Inflammatory macrophage (primary cell): Measurements from ENCODE around the gene NT5DC2.
A peak's percentile ranks its signal among the peaks of the same experiment; 100 is the strongest.

Experiments used
- DNase-seq, 2 donors: peaks; one replicate each; pipeline ENCODE4 v3.0.0-alpha.2; 2020 to 2022
- total RNA-seq, 18 experiments: gene quantifications; one replicate each; lab custom pipeline; 2026; ENCODE audit warnings: mixed read lengths in 6 of 18, inconsistent platforms in 2 of 18; lab: John Stamatoyannopoulos, UW

NT5DC2 gene
- 1.2 to 19.3 (median 7.1) reads per million in 18 experiments for total RNA-seq

DNA sequence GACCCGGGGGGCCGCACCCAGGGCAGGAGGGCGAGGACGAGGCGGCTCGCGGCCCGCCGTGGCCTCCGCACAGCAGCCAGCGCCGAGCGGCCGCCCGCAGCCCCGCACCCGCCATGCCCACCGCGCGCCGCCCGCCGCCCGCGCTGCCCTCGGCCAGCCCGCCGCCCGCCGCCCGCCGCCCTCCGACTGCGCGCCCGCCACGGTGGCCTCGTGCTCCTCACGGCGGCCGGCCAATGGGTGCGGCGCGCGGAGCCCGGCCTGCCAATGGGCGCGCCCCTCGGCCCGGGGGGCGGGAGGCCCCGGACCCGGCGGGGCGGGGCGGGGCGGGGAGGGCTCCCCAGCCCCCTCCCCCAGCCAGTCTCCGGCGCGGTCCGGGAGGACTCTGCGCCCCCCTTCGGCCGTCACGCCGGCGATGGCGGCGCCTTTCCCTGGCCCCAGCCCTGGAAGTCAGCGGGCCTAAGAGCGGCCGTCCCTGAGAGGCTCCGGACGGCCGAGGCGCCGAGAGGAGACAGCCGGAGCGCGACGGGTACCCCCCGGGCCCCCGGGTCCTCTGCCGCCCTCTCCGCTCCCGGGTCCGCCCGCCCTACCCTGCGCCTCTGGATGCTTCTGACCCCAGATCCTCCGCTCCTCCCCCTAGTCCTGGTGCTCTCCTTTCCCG lies at the start of gene NT5DC2:
TSS of gene NT5DC2 (minus strand) at position 235 of the 658 bp plus-strand sequence. CDS start at position 115, 120 bp downstream.
- DNase-seq, result peak; percentile 41 to 58

DNA sequence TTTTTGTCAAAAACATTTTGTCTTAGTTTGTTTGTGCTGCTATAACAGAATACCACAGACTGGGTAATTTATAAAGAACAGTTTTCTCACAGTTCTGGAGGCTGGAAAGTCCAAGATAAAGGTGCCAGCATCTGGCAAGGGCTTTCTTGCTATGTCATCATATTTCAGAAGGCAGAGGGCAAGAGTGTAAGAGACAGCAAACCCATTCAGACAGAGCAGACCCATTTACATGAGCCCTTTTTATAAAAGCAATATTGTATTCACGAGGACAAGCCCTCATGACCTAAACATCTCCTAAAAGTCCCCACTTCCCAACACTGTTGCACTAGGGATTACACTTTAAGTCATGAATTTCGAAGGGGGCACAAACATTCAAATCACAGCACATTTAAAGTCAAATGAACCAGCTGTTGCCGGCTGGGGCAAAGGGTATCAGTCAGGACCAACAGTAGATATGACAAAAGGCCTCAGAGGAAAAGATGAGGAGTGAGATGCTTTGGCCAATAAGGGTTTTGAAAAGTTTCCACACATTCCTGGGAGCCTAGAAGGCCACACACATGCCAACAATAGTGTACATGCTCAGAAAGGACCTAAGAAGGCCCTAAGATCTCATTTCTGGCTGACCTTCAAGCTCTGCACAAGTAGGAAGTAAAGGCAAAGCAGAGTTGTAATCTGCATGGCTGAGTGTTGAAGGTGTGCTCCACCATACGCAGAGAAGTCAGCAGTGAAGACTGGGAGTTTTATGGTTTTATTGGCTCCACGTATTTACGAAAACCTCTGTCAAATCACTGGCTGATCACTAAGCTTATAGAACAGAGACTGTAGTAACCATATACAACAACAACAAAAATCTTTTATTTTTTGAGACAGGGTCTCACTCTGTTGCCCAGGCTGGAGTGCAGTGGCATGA lies 40.7 kb upstream of the NT5DC2 start:
- no peak for DNase-seq

DNA sequence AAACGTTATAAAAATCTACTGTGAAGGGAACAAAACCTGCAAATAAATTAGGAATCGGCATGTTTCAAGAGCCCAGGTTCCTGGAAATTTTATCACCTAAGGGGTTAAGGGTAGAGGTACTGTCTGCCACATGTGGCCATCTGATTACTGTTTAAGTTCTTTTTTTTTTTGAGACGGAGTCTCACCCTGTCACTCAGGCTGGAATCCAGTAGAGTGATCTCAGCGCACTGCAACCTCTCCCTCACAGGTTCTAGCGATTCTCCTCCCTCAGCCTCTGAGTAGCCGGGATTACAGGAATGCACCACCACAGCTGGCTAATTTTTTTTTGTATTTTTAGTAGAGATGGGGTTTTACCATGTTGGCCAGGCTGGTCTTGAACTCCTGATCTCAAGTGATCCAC lies 38.6 kb upstream of the NT5DC2 start:
- no peak for DNase-seq

DNA sequence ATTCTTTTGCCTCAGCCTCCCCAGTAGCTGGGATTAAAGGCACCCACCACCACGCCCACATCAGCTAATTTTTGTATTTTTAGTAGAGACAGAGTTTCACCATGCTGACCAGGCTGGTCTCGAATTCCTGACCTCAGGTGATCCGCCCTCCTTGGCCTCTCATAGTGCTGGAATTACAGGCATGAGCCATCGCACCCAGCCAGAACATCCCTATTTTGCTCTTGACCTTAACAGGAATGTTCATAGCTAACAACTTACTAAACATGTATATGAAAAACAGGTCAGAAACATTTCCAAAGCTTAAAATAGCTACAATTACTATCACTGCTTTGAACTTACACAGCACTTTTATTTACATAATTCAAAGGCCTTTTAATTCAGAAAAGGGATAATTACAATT lies 36.4 kb upstream of the NT5DC2 start:
- DNase-seq, result no peak

DNA sequence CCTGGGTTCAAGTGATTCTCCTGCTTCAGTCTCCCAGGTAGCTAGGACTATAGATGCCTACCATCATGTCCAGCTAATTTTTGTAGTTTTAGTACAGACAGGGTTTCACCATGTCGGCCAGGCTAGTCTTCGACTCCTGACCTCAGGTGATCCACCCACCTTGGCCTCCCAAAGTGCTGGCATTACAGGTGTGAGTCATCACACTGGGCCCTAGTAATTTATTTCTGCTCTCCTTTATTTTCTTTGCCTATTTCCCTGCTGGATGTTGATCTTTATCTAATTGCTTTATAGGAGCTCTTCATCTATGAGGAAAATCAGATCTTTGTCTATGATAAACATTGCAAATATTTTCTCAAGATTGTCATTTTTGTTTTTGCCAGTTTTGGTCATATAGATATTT lies 34.4 kb upstream of the NT5DC2 start:
- DNase-seq, result no peak

DNA sequence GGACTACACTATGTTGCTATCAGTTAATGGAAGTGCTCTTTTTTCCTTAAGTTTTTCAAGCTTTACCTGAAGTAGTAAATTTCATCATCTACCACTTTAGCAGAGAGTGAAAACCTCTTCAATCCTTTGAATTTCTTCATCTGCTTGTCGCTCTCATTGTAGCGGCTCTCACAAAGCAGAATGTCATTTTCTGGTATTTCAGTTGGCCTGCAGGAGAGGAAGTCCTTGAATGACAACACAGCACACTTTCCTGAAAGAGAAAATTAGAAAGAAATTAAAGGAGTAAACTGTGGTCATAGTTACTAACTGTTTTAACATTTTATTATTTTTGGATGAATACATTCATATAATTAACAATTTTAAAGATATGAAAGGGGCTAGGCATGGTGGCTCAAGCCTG lies 30.3 kb upstream of the NT5DC2 start:
- DNase-seq, result no peak

GRCh38 chr3:52561028-52561747 lies 27.5 kb upstream of the NT5DC2 start:
- DNase-seq, result no peak

DNA sequence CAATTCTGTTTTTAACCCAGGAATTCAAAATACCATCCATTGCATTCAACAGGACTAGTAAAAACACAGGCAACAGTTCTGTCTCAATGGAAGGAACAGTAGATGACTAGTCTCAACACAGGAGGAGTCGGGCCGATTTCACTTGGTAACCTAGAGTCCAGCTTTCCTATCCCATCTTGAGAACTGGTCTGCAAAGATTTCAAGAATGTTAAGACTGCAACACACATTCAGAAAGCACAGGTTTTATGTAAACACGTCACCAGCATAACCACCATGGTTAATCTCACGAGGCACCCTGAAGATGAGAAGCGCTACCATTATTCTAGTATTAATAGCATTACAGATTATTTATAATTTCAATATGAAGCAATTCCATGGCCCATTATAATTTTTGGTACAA lies 24.8 kb upstream of the NT5DC2 start:
- no peak for DNase-seq

DNA sequence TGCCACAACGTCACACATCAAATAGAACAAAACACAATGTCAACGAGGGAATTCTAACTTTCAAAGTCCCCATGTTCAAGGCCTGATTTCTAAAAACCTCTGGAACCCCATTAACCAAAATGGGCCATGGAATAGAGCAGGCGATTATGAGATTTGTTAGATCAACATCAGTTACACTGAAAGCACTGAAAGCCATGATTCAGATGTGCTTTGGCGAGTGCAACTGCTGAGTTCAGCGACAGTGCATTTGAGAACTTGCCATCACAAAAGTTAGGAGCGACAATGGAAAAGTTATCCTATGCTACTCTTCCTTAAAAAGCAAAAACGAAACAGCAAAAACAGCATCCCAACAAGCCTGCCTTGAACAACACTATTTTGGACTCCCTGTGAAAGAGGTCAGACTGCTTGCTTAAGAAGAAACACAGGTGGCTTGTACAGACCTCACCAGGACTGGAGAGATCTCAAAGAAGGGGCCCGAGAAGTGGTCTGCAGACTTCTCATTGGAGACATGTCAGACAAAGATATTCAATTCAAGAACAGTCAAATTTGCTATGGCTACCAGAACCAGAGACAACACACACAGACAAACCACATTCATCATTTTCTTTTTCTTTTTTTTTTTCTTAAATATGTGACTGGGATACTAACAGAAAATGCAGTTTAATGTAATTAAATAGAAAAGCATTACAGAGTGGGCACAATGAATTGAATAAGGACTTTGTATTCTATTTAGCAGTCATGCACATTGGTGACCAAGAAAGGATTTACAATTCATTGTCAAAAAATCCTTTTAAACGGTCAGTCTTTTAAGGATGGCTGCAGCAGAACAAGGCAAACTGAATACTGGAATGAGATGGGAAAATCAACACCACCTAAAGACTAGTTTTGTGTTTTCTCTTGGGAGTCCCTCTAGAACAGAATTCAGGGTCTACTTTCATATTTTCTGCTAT lies 23.6 kb upstream of the NT5DC2 start:
- no peak for DNase-seq

DNA sequence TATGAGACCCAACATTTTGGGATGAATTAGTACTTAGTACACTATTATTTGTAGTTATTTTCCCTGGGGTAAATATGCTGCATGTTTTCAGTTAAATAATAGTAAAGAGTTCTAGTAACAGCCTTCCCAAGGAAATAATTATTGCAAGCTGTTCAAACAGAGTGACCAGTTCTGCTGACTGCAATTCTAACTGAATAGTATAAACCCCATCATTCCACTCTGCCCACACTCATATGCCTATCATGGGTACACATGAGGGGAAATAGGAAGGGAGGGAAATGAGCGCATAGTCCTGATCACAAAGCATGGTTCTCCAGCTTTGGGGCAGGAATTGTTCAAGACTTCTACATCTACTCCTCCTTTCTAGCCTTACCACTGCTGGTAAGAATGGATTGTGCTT lies 21.4 kb upstream of the NT5DC2 start:
- DNase-seq, result no peak

- DNase-seq, result no peak
Measured at GRCh38 chr3:52554026-52554755, 20.5 kb upstream of the NT5DC2 start.

GRCh38 chr3:52552089-52552488 lies 18.4 kb upstream of the NT5DC2 start:
- DNase-seq, result no peak

DNA sequence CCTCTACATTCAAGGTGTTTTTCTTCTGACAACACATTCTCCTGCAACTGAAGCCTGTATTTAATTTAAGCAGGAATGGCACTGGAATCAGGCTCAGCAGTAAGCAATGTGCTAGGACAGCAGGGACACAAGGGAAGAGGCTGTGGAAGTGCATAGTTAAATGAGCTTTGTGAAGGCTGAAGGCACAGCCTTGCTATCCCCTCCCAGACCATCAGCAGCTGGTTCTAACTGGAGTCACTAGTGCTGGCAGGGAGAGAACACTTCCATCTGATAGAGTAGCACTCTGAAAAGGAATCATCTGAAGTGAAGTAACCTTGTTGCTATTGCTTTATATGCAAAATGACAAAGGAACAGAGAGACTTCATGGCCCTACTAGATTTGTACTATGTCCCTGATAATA lies 17.5 kb upstream of the NT5DC2 start:
- DNase-seq, result no peak

- DNase-seq, result no peak
Measured at GRCh38 chr3:52547143-52547542, 13.5 kb upstream of the NT5DC2 start.

GRCh38 chr3:52546111-52546901 lies 12.6 kb upstream of the NT5DC2 start:
- no peak for DNase-seq

- no peak for DNase-seq
Measured at GRCh38 chr3:52544937-52545336, 11.3 kb upstream of the NT5DC2 start.

GRCh38 chr3:52541050-52541449 lies 7.4 kb upstream of the NT5DC2 start:
- DNase-seq, result no peak

GRCh38 chr3:52539010-52539653 lies 5.5 kb upstream of the NT5DC2 start:
- peak in 1 of 2 donors; percentile 14 for DNase-seq

DNA sequence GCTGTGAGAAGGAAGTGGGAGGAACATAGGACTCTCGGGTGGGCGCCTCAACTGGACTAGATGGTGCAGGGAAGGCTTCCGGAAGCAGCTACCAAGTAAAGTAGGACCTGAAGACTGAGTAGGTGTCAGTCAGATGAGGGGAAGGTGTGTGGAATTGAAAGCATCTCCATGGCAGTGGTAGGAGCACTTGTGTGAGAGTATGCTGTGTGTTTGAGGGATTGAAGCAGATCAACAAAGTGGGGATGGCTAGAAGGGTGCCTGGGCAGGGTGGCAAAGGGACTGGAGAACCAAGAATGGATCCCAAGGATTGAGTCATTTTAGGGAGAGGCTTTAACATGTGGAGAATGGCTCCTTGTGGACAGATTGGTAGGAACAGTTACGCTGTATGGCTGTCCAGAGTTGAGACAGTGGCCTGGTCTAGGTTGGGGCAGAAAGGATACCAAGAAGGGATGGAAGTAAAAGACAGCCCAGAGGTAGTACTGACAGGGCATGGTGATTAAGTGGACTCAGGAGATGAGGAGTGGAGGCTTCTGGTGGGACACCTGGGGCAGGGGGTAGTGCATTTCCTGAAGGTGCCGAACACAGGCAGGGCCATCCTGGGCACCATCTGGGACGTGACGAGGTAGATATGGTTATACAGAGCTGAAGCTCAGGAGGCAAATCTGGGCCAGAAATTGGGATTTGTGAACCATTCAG lies 4.2 kb upstream of the NT5DC2 start:
- no peak for DNase-seq
